HG03571 (cell line): ENCODE data around the gene SLC5A5.

Source experiments
- ATAC-seq: cut with Tn5 transposase; IDR thresholded peaks from one replicate; pipeline ENCODE4 v1.9.1; 2021; ENCODE audit not compliant: unreplicated experiment

Gene SLC5A5

GRCh38 chr19:17846146-17846545 is 25.6 kb upstream of the SLC5A5 start:
- no peak for ATAC-seq

- peak; percentile 66 for ATAC-seq
Observed at GRCh38 chr19:17847538-17848366, 24.0 kb upstream of the SLC5A5 start, which contains the start of gene JAK3. JAK3 (minus strand) TSS chr19:17847982; CDS start chr19:17844417, 3,565 bp downstream.

GRCh38 chr19:17848595-17849292 is 23.0 kb upstream of the SLC5A5 start:
- ATAC-seq: no peak

DNA sequence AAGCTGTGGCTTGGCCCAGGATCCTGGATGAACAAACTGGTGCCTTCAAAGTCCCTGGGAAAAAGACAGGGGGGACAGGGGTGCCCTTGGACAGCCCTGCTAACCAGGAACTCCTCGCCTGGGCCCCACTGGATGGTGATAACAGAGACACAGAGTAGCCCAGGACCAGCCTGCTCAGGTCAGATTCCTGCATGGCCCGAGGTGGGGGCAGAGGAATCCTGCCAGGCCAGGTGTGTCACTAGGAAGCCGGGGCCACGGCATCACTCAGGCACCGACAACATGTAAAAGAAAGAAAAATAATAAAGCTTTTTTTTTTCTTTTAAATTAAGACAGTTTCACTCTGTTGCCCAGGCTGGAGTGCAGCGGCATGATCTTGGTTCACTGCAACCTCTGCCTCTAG is 17.7 kb upstream of the SLC5A5 start:
- ATAC-seq: no peak

GRCh38 chr19:17855280-17856152 is 16.2 kb upstream of the SLC5A5 start:
- no peak for ATAC-seq

- peak; percentile 79 for ATAC-seq
Observed at GRCh38 chr19:17859533-17860330, 12.0 kb upstream of the SLC5A5 start, which contains the start of gene RPL18A. RPL18A (plus strand) TSS chr19:17859910; CDS start chr19:17859957, 47 bp downstream.

DNA sequence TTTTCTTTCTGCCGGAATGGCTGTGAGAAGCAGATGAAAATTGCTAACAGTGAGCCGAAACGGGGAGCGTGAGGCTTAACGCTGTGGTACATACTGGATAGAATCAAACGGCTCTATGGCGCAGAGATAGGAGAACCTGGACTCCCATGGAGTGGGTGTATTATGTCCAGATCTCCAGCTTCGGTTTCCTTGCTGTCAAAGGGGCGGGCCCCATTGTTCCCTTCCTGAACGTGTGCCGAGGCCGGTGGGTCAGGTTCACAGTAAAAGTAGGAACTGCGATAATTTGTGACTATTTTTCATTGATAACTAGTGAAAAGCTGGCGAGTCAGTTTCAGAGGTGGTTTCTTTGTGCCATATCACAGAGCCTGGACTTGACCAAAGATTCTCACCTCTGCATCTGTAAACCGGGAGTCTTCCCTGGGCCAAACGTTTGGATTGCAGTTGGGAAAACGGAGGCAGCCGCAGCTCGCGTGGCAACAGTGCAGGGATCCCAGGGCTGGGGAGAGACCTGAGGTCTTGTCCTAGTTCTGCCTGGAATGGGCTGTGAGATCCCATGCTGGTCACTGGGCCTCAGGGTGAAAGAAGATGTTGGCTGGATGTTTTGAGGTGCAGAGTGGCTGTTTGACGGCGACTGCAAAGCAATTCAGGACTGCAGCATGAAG is 11.3 kb upstream of the SLC5A5 start:
- ATAC-seq: no peak

GRCh38 chr19:17860993-17861360 is 10.8 kb upstream of the SLC5A5 start:
- ATAC-seq: no peak

DNA sequence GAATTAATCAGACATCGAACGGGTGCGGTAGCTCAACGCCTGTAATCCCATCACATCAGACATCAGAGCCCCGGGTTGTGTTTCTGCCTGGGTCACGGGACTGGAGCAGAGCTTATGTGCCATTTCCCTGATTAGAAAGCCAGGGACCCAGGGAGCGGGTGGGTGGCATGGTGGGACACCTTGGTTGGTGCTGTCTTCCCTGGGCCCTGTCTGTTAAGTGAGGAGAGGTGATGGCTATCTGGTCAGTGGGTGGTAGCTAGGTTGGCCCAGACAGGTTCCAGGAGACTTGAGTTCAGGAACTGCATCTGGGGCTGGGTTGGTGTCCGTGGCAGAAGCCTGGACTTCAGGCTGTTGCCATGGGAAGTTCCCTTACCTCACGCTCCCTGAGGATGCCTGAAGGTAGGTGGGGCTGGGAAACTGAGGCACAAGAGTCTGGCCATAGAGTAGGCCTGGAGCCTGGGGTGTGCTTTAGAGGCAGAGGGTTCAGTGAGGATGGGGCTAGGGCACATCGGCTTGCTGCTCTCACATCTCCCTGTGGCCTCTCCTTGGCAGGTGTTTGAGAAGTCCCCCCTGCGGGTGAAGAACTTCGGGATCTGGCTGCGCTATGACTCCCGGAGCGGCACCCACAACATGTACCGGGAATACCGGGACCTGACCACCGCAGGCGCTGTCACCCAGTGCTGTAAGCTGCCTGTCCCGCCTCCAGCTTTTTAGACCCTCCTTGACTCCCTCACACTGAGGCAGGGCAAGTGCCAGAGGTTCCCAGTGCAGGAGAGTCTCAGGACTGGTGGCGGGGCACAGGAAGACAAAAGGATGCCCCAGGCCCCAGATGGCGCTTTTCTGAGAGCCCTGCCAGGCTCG is 10.0 kb upstream of the SLC5A5 start:
- no peak for ATAC-seq

DNA sequence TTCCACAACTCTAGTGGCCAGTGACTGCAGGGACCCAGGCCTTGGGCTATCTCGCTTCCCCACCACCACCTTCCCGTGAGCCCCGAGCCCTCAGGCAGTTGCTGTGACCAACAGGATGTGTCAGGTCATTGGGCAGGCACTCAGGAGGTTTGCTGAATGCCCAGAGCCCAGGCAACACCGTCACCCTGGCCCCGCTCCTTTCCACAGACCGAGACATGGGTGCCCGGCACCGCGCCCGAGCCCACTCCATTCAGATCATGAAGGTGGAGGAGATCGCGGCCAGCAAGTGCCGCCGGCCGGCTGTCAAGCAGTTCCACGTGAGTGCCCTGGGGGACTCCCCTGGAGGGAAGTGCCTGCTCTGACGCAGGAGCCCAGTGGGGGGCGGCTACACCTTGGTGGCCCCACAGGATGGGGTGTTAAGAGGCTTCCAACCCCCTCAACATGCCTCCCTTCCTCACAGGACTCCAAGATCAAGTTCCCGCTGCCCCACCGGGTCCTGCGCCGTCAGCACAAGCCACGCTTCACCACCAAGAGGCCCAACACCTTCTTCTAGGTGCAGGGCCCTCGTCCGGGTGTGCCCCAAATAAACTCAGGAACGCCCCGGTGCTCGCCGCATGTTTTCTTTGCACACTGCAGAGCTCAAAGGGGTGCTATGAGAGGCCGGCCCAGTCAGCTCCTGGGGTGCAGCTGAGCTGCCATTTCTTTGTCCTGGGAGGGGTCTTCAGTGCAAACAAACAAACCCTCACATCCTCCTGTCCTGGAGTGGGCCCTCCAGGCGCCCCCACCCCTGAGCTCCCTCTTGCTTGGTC is 8.8 kb upstream of the SLC5A5 start:
- no peak for ATAC-seq

DNA sequence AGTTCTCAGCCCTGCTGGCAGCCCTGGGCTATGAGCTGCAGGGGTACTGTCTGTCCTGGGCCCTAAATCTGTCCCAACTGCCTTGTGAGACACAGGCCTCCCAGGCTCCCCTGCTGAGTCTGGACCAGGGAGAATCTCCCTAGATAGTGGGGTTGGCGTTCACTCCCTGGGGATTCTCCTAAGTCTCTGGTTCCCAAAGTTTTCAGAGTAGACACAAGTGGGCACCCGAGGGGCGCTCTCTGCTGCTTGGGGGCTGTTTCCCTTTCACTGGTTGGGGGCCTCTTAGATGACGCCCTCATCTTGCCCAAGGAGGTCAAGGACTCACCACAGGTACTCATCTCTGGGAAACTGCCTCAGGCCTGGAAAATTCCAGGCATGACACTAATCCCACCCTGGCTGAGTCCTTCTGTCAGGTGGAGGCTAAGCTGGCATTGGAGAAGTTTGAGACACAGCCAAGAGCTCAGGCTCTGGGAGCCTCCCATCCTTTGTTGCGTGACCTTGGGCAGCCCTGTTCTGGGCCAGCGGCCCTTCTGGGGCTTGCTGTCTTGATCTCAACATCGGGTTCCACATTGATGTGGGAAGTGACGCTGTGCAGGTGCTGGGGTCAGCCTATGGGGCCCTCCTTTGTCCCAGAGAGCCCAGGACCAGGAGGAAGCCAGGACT is 8.1 kb upstream of the SLC5A5 start:
- no peak for ATAC-seq

DNA sequence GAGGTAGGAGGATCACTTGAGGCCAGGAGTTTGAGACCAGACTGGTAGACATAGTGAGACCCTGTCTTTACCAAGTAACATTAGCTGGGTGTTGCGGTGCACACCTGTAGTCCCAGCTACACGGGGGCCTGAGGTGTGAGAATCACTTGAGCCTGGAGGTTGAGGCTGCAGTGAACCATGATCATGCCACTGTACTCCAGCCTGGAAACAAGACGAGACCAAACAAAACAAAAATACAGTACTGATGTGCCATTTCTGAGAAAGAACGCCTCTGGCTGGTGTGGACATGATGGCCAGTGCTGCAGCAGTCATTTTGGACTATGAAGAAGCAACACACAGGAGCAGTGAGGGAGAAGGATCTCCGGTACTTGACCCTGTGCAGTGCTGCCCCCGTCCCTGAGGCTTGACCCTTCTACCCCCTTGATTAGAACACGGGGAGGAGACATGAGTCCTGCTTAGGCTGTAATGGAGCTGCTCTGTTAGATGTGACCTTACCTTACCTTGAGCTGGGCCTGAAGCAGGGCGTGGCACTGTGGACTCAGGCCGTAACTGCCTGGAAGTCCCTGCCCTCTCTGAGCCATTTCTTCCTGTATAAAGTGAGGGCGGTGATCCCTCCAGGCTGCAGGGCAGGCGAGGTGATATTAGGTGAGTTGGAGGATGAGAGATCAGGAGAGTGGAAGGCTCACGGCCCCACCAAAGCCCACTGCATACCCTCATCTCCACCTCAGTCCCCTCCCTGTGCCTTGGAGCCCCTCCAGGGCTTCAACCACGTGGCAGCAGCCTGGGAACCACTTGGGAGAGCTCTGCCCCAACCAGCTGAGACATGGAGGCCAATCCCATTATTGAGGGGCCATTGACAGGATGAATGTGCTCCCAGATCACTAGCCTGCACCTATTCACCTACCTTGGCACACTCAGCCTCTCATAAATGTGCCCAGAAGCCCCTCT is 6.1 kb upstream of the SLC5A5 start:
- no peak for ATAC-seq

DNA sequence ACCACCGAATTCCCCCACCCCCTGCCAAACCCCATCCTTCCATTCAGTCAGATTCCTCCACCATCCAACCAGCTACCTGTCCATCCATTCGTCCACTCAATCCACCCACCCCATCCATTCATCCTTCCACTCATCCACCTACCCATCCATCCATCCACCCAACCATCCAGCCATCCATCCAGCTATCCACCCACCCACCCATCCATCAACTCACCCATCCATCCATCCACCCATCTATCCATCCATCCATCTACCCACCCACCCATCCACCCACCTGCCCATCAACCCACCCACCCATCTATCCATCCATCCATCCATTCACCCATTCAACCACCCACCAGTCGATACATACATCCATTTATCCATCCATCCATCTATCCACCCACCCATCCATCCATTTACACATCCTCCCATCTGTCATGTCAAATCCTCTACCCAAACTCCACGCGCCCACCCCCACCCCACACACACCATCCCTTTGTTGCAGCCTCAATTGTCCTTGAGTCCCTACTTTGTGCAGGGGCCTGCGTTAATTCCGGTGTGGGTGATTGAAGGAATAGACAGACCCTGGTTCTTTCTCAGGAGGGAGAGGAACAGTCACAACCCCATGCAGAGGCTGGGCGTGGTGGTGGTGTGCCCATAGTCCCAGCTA is 5.3 kb upstream of the SLC5A5 start:
- no peak for ATAC-seq

DNA sequence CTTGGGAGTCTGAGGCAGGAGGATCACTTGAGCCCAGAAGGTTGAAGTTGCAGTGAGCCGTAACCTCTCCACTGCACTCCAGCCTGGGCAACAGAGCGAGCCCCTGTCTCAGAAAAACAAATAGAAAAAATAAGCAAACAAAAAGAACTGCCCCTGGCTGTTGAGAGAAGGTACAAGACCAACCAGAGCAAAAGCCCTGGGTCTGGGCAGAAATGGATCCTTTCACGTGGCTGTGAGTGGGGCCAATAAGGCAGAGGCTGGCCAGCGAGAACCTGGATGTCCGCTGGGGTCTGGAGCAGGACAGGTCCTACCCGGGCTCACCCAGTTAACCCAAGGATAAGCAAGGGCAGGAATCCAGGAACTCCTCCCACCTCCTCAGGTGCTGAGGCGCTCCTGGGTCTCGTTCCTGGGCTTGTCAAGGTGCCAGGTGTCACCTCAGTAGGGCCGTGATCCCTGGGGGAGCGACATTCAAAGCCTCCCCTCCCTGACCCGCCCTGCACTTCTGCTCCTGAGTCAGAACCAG is 4.7 kb upstream of the SLC5A5 start:
- no peak for ATAC-seq

GRCh38 chr19:17868669-17869068 is 3.1 kb upstream of the SLC5A5 start:
- no peak for ATAC-seq

DNA sequence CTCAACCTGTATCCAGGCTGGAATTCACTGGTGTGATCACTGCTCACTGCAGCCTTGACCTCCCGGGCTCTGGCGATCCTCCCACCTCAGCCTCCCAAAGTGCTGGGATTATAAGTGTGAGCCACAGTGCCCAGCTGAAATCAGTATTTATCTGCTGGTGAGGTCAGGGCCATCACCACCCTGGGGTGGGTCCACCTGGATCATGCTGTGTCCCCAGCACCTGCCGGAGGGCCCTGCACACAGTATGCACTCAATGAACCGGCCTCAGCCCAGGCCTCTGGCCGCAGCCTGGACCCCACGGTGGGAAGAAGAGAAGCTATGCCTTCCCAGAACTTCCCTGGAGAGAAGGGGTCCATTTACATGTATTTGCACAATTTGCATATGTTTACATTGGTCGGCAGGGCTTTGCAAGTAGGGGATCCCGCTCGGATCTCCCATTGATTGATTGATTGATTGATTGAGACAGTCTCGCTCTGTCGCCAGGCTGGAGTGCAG is 2.6 kb upstream of the SLC5A5 start:
- ATAC-seq: no peak
